Hematopoietic multipotent progenitor cell treated with erythropoietin and hydrocortisone succinate and interleukin-3 and kit ligand, for 15 days (in vitro differentiated cells): ENCODE results near the gene KRT8.
"Not testable (repeated sequence)": the region's sequence is repeated elsewhere in the genome, so short reads cannot be mapped to it uniquely, and the experiment has no call there.

Source experiments
- DNase-seq: peaks from one replicate; pipeline ENCODE4 v3.0.0-alpha.2; 2015; ENCODE audit warnings: low spot score

Gene KRT8

GRCh38 chr12:52904509-52905300 is at the start of gene KRT8:
Gene KRT8, minus strand, starts transcription at chr12:52905076. Its CDS starts 95 bp downstream, at chr12:52904981.
- not testable (repeated sequence) for DNase-seq

DNA sequence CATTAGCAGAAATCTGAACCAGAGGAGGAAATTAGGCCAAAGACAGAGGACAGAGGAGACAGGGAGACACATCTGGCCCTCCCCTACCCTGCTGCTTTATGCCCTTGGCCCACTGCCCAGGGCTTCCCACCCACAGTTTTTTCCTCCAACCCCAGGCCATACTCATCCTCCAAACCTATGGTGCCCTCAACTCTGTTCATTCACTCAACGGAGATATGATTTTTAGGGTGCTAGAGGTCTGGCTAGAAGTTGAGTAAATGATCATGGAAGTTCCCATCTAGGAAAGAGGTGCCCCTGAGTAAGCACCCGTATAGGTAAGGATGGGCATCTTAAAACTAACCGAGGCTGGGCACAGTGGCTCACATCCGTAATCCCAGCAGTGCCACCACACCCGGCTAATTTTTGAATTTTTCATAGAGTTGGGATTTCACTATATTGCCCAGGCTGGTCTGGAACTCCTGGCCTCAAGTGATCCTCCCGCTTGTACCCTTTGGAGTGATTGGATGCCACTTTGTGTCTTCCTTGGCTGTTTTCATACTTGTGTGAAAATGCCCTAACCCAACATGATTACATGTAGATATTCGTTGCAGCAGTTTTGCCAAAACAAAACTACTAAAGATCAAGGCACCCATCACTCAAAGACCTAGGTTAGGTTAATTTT is 48.4 kb upstream of the KRT8 start:
- no peak for DNase-seq

DNA sequence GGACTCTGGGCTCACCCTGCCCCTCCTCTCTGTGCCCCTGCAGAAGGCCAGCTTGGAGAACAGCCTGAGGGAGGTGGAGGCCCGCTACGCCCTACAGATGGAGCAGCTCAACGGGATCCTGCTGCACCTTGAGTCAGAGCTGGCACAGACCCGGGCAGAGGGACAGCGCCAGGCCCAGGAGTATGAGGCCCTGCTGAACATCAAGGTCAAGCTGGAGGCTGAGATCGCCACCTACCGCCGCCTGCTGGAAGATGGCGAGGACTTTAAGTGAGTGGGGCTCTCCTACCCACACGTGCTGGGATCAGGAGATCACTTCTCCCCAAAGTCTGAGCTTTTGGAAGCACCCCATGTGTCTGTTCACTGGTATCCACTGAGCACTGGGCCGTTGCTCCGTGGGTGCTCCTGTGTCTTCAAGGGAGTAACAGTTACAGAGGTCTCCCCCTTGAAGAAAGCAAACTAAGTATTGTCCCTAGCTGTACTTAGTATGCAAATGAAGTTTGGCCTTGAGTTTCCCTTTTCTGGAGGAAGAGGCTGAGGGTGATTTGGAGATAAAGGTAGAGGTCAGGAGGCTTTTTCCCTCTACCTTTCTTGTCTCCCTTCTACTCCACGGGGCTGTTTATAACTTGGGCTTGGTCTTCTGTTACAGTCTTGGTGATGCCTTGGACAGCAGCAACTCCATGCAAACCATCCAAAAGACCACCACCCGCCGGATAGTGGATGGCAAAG is 47.4 kb upstream of the KRT8 start:
- DNase-seq: no peak

GRCh38 chr12:52951640-52952039 is 46.8 kb upstream of the KRT8 start:
- DNase-seq: no peak

DNA sequence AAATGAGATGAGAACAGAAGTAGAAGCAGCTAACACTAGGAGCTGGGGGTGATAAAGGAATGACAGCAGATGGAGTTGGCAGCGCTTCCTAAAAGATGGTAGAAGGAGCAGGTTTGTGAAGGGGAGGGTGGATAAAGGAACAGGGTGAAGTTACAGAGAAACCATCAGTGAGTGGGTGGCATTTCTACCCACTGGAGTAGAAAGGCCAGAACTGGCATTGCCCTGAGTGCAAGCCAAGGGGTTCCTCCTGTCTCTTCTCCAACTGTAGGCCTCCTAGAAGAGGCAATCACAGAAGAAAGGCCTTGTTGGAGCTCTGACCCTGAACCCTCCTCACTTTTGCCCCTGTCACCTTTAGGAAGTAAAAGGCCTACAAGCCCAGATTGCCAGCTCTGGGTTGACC is 46.2 kb upstream of the KRT8 start:
- no peak for DNase-seq

DNA sequence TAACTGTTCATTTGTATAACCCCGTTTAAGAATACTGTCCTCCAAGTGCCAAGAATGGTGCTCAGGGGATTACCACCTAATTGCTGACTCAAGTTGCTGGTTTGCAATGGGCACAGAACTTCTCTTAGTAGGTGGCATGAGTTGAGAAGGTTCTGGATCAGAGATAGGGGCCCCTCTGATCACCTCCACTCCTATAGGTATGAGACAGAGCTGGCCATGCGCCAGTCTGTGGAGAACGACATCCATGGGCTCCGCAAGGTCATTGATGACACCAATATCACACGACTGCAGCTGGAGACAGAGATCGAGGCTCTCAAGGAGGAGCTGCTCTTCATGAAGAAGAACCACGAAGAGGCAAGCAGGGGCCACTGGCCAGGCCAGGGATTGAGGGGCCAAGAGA is 45.7 kb upstream of the KRT8 start:
- DNase-seq: no peak

DNA sequence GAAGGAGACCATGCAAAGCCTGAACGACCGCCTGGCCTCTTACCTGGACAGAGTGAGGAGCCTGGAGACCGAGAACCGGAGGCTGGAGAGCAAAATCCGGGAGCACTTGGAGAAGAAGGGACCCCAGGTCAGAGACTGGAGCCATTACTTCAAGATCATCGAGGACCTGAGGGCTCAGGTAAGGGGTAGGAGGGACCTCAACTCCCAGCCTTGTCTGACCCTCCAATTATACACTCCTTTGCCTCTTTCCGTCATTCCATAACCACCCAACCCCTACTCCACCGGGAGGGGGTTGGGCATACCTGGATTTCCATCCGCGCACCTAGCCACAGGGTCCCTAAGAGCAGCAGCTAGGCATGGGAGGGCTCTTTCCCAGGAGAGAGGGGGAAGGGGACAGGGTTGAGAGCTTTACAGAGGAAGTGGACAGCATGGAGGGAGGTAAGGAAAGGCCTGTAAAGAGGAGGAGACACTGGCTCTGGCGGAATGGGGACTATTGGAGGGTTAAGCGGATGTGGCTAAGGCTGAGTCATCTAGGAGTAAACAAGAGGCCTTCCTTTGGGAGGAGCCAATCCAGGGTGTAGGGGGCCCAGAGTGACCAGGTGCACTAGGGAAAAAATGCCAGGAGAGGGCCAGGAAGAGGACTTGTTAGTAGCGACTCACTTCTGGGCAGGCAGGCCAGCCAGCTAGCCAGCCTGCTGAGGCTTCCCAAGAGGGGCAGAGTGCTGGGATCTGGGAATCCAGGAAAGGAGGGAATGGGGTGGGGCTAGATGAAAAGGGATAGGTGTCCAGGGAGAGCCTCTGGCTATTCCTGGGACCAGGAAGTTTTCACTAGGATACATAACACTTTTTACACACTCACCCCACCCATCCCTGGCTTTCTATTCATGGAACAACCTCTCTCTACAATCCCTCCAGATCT is 44.8 kb upstream of the KRT8 start:
- DNase-seq: no peak

DNA sequence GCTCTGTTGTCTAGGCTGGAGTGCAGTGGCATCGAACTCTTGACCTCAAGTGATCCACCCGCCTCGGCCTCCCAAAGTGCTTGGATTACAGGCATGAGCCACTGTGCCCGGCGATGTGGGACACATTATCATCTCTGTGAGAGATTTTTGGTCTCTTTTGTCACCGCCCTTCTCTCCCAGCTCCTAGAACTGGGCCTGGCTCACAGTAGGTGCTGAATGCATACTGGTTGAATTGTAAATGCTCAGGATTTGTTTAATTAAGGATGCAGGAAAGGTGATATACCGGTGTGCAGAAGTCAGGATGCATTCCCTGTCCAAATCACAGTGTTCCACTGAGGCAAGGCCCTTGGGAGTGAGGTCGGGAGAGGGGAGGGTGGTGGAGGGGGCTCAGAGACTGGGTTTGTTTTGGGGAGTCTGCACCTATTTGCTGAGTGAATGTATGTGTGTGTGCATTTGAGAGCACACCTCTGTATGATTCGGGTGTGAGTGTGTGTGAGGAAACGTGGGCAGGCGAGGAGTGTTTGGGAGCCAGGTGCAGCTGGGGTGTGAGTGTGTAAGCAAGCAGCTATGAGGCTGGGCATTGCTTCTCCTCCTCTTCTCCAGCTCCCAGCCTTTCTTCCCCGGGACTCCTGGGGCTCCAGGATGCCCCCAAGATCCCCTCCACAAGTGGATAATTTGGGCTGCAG is 43.0 kb upstream of the KRT8 start:
- no peak for DNase-seq

DNA sequence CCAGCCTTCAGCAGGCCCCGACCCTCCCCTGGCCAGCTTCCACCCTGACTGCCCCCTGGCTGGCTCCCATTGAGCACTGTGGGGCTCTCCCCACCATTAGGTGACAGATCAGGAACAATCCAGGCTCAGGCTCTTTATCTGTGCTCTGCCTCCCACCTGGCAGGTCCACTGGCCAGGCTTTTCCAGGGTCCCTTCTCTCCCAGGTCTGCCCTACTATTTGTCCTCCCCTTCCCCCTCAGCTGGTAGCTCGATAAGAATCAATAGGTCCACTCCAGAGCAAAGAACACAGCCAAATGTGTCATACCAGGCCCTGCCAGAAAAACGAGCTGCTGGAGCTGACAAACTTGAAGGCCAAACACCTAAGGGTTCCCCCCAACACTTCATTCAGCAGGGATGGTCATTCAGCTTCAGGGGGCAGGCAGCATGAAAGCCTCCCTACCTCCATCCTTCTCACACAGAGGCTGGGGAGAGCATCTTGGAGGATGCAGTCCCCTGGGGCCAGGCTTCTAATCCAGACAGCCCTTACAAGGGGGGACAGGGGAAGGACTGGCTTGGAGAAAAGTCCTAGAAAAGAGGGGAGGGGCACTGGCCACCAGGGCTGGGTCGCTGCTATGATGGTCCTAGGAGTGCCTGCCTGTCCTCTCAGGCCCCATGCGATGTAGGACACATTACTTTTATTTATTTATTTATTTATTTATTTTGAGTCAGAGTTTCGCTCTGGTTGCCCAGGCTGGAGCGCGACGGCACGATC is 42.1 kb upstream of the KRT8 start:
- DNase-seq: no peak

DNA sequence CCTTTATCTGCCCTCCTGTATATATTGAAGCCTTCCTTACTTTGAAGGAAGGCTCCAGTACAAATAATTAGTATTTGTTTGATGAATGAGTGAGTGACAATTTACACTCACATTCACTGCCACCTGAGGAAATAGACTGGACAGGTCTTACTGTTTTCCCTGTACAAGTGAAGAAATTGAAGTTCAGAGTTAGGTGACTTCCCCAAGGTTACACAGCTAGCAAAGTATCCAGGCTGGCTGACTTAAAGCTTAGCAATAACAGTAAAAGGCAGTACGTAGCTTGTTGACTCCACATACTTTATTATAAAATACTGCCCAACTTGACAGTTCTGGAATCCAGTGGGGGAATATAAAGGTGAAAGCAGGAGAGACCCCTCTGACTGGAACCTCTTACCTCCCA is 41.5 kb upstream of the KRT8 start:
- DNase-seq: no peak

DNA sequence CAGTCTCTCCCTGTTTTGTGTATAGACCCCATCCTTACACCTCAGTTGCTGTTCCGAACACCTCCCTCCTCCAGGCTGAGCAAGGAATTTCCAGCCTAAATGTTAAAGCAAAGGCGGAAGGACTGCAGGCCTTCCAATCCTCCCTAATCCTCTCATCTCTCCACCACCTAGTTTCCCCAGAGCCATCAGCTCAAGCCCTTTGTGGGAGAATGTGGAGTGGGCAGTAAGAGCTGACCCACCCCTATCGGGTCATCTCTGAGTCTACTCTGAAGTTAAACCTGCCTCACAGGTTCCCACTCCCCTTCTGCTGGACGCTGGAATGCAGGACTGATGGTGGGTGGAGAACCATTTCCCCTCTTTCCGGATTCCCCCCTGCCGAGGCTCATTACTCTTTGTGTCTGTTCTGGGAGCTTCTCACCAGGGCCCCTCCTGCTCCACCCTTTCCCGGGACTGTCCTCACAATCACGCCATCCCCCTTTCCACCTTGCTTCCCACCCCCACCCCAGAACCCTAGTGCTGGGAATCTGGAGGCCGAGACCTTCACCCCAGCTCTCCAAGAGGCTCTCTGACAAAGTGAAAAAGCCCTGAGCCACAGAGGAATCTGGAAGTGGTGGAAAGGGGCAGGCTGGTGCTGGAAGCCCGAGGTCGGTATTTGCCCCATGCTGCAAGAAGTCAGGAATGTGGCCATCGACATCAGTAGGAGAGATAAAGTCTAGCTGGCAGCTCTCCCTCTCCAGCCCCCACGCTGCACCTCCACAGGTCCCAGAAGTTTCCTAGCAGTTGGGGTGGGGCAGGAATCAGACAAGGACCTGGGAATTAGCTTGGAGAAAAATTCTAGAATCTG is 40.7 kb upstream of the KRT8 start:
- no peak for DNase-seq

- DNase-seq: no peak
These were observed 40.0 kb upstream of the KRT8 start for GRCh38 chr12:52944683-52945388.

- no peak for DNase-seq
These were observed 38.0 kb upstream of the KRT8 start for GRCh38 chr12:52942901-52943181.

DNA sequence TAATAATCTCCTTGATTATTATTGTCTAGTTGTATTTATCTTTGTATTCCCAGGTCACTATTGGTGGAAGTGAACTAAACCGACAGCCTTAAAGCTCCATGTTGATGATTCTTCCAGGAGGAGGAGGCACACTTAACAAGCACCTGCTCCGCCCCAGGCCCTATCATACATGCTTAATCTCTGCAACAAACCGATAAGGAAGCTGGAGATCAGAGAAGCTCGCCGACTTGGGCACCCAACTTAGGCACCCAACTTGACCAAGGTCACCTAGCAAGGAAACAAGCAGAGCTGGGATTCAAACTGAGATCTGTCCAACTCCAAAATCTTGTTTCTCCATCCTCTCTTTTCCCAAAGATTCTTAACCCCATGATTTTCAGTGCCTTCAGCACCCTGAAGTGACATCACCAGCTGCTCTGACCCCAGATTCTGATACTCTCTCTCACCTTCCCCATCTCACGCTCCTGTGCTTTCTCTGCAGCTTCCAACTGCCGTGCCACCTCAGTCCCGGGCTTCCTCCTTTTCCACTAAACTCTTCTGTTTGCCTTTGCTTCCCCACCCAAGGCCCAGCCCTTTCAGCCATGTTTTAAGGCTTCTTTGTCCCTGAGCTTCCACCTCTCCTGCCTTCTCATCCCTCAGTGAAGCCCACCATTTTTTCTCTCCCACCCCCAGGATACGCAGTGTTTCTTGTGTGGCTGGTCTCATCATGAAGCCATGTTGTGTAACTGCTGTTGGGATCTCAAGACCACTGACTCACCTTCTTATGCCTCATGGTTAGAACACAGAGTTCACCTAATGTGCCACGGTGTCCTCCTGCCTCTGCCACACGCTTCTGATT is 37.4 kb upstream of the KRT8 start:
- no peak for DNase-seq

GRCh38 chr12:52929538-52929937 is 24.7 kb upstream of the KRT8 start:
- DNase-seq: no peak

DNA sequence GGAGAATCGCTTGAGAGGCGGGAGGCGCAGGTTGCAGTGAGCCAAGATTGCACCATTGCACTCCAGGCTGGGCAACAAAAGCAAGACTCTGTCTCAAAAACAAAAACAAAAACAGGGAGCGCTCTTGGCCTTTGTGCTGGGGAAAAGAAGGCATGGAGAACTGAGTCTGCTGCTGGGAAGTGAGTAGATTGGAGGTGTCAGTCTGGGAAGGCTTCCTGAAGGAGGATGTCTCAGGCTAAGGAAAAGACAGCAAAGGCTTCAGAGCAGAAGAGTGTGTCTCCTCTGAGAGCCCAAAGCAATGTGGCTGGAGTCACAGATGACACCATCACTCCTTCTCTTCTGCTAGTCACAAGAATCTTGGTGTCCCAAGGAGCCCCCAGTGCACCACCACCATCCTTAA is 23.1 kb upstream of the KRT8 start:
- no peak for DNase-seq

- DNase-seq: no peak
These were observed 21.8 kb upstream of the KRT8 start for GRCh38 chr12:52926596-52927234.
